H1 (cell line): ENCODE measurements around the gene SLC34A1. TPM values are rescaled to one million over a fixed set of nuclear protein-coding genes. Genes with fewer than 3 reads are reported as not detected.

Source experiments
- CTCF ChIA-PET: fragments of 300-600 bp; sonication (Branson Sonifier 250); formaldehyde crosslinking; loops from one replicate; lab custom pipeline; 2021; ENCODE audit not compliant: partially characterized antibody; lab: Charles Lee
- POLR2A ChIA-PET: fragments of 300-600 bp; sonication (Branson Sonifier 250); formaldehyde crosslinking; loops from one replicate; lab custom pipeline; 2021; ENCODE audit warnings: inconsistent platforms; ENCODE audit not compliant: partially characterized antibody; lab: Charles Lee
- DNase-seq, 2 experiments: peaks; one replicate each; pipeline versions ENCODE4 v3.0.0 to v3.0.0-alpha.2; 2010 to 2022; ENCODE audit warnings: low spot score in 2 of 2, low read depth in 1 of 2, mixed read lengths in 1 of 2
- FAIRE-seq: peaks from 2 replicates; lab custom pipeline; 2011; peaks lifted over from hg19 to GRCh38; lab: Jason Lieb, UNC
- H2AFZ ChIP-seq: 2 replicates; pipeline ENCODE4 v1.8.1; 2012; ENCODE audit warnings: low read length, inconsistent platforms
- H2AK5ac ChIP-seq: 2 replicates; pipeline ENCODE4 v1.6.1; 2013; ENCODE audit warnings: low read depth, low read length
- H2BK120ac ChIP-seq: replicated peaks from 2 replicates; pipeline ENCODE3; 2013; ENCODE audit warnings: low read depth, low read length, inconsistent platforms
- H2BK12ac ChIP-seq: 2 replicates; pipeline ENCODE4 v1.6.1; 2013; ENCODE audit warnings: low read depth, low read length
- H2BK15ac ChIP-seq: 2 replicates; pipeline ENCODE4 v1.6.1; 2013; ENCODE audit warnings: low read length
- H2BK20ac ChIP-seq: 2 replicates; pipeline ENCODE4 v1.6.1; 2013; ENCODE audit warnings: low read length
- H2BK5ac ChIP-seq: 2 replicates; pipeline ENCODE4 v1.6.1; 2013; ENCODE audit warnings: low read depth, low read length
- H3K14ac ChIP-seq: 2 replicates; pipeline ENCODE4 v1.6.1; 2013; ENCODE audit warnings: inconsistent platforms; ENCODE audit not compliant: insufficient read length
- H3K18ac ChIP-seq: 2 replicates; pipeline ENCODE4 v1.6.1; 2013; ENCODE audit warnings: low read length; ENCODE audit errors: extremely low read depth
- H3K23ac ChIP-seq: 2 replicates; pipeline ENCODE4 v1.6.1; 2013; ENCODE audit warnings: inconsistent platforms; ENCODE audit not compliant: insufficient read length
- H3K23me2 ChIP-seq: 2 replicates; pipeline ENCODE4 v1.6.1; 2013; ENCODE audit warnings: low read depth, low read length
- H3K27ac ChIP-seq: 2 replicates; pipeline ENCODE4 v1.6.1; 2011; ENCODE audit warnings: low read depth, low read length, inconsistent platforms
- H3K27me3 ChIP-seq, 4 experiments: replicated peaks in 1 of 4; 1 replicate in 1 of 4; 2 replicates in 3 of 4; pipeline versions ENCODE4 v1.6.1 to v1.8.1; 2011 to 2013; ENCODE audit warnings: low read length in 3 of 4, mild to moderate bottlenecking in 3 of 4, inconsistent platforms in 2 of 4, mixed read lengths in 2 of 4, moderate library complexity in 1 of 4; ENCODE audit not compliant: control insufficient read depth in 3 of 4, insufficient read depth in 3 of 4; ENCODE audit errors: extremely low read depth in 1 of 4
- H3K36me3 ChIP-seq, 4 experiments: 2 replicates each; pipeline versions ENCODE4 v1.6.1 to v1.8.1; 2011 to 2013; ENCODE audit warnings: mild to moderate bottlenecking in 4 of 4, low read length in 3 of 4, moderate library complexity in 2 of 4, control low read depth in 1 of 4, inconsistent platforms in 1 of 4; ENCODE audit not compliant: insufficient read depth in 4 of 4, control insufficient read depth in 2 of 4
- H3K4ac ChIP-seq: replicated peaks from 2 replicates; pipeline ENCODE3; 2013; ENCODE audit warnings: low read length, low read depth, mixed read lengths, inconsistent platforms; ENCODE audit not compliant: insufficient read length
- H3K4me1 ChIP-seq, 4 experiments: replicated peaks in 1 of 4; 1 replicate in 1 of 4; 2 replicates in 3 of 4; pipeline versions ENCODE4 v1.6.1 to v1.8.1; 2011 to 2013; ENCODE audit warnings: low read length in 3 of 4, inconsistent platforms in 2 of 4, mixed read lengths in 1 of 4; ENCODE audit not compliant: insufficient read depth in 4 of 4, control insufficient read depth in 3 of 4
- H3K4me2 ChIP-seq, 2 experiments: 2 replicates each; pipeline versions ENCODE4 v1.6.1 to v1.8.1; 2011 to 2013; ENCODE audit warnings: low read depth in 2 of 2, low read length in 2 of 2, control low read depth in 1 of 2, inconsistent platforms in 1 of 2, mild to moderate bottlenecking in 1 of 2; ENCODE audit not compliant: insufficient read depth in 1 of 2
- H3K4me3 ChIP-seq, 4 experiments: fragments of 200-600, 300-600 bp in 1 of 4; sonication (generic), shearing (Covaris generic), sonication (Bioruptor Twin) in 1 of 4; 2 replicates each; pipeline versions ENCODE4 v1.5.1 to v1.8.1; 2011 to 2016; ENCODE audit warnings: low read length in 4 of 4, low read depth in 3 of 4, control low read depth in 2 of 4, inconsistent platforms in 2 of 4, mild to moderate bottlenecking in 2 of 4, mixed read lengths in 1 of 4, moderate library complexity in 1 of 4; ENCODE audit not compliant: insufficient read depth in 2 of 4; ENCODE audit errors: extremely low read depth in 1 of 4
- H3K56ac ChIP-seq: replicated peaks from 2 replicates; pipeline ENCODE3; 2013; ENCODE audit warnings: low read depth, mild to moderate bottlenecking, mixed read lengths, low read length, inconsistent platforms; ENCODE audit not compliant: insufficient read length
- H3K79me1 ChIP-seq: 2 replicates; pipeline ENCODE4 v1.6.1; 2013; ENCODE audit warnings: low read depth, low read length, control low read depth
- H3K79me2 ChIP-seq, 2 experiments: 2 replicates each; pipeline versions ENCODE4 v1.6.1 to v1.8.1; 2012 to 2013; ENCODE audit warnings: low read length in 2 of 2, mild to moderate bottlenecking in 2 of 2, inconsistent platforms in 1 of 2; ENCODE audit not compliant: insufficient read depth in 2 of 2, control insufficient read depth in 1 of 2
- H3K9ac ChIP-seq, 4 experiments: replicated peaks in 1 of 4; 1 replicate in 1 of 4; 2 replicates in 3 of 4; pipeline versions ENCODE4 v1.6.1 to v1.8.1; 2011 to 2013; ENCODE audit warnings: low read depth in 3 of 4, low read length in 3 of 4, control low read depth in 2 of 4, mild to moderate bottlenecking in 2 of 4, moderate library complexity in 2 of 4, inconsistent platforms in 1 of 4; ENCODE audit errors: extremely low read depth in 1 of 4
- H3K9me3 ChIP-seq, 2 experiments: 2 replicates each; pipeline versions ENCODE4 v1.6.1 to v1.8.1; 2012 to 2013; ENCODE audit warnings: mild to moderate bottlenecking in 2 of 2, moderate library complexity in 2 of 2, control low read depth in 1 of 2, inconsistent platforms in 1 of 2, low read depth in 1 of 2, low read length in 1 of 2, mixed read lengths in 1 of 2; ENCODE audit not compliant: insufficient read depth in 2 of 2
- H4K20me1 ChIP-seq, 2 experiments: replicated peaks in 1 of 2; 2 replicates each; pipeline versions ENCODE3 to v1.8.1; 2011 to 2013; ENCODE audit warnings: inconsistent platforms in 2 of 2, low read length in 2 of 2, mild to moderate bottlenecking in 1 of 2; ENCODE audit not compliant: insufficient read depth in 2 of 2, control insufficient read depth in 1 of 2
- H4K5ac ChIP-seq: 2 replicates; pipeline ENCODE4 v1.6.1; 2013; ENCODE audit warnings: low read length, low read depth, mixed read lengths, inconsistent platforms; ENCODE audit not compliant: insufficient read length
- H4K8ac ChIP-seq: 2 replicates; pipeline ENCODE4 v1.8.0; 2013; ENCODE audit warnings: mild to moderate bottlenecking, moderate library complexity, low read length, inconsistent platforms; ENCODE audit not compliant: insufficient read depth; ENCODE audit errors: extremely low read depth
- H4K91ac ChIP-seq: replicated peaks from 2 replicates; pipeline ENCODE3; 2013; ENCODE audit warnings: low read length, mixed read lengths, inconsistent platforms; ENCODE audit not compliant: insufficient read length
- GTF2F1 ChIP-seq: IDR thresholded peaks from 2 replicates; pipeline ENCODE4 v1.6.1; 2012; ENCODE audit warnings: low read depth, low read length, improper control_type of control experiment, borderline replicate concordance
- RAD21 ChIP-seq, 2 experiments: IDR thresholded peaks in 1 of 2; conservative IDR thresholded peaks in 1 of 2; 2 replicates each; pipeline ENCODE4 v1.6.1; 2011; ENCODE audit warnings: low read depth in 2 of 2, low read length in 2 of 2, improper control_type of control experiment in 1 of 2, inconsistent platforms in 1 of 2, mild to moderate bottlenecking in 1 of 2, moderate library complexity in 1 of 2
- RFX5 ChIP-seq: IDR thresholded peaks from 2 replicates; pipeline ENCODE4 v1.6.1; 2011; ENCODE audit warnings: low read depth, low read length, improper control_type of control experiment, borderline replicate concordance
- WGBS, 2 experiments: shearing (Covaris generic) in 1 of 2; methylation state at CpG; one replicate each; pipeline versions ENCODE4 v1.1.6 to v1.1.7; 2013 to 2015; ENCODE audit warnings: low lambda C conversion rate in 2 of 2, mixed read lengths in 2 of 2, inconsistent platforms in 1 of 2, low coverage in 1 of 2, missing lambda C conversion rate in 1 of 2; ENCODE audit not compliant: insufficient replicate concordance in 2 of 2, insufficient coverage in 1 of 2, insufficient read length in 1 of 2; ENCODE audit errors: extremely low coverage in 1 of 2, missing lambda C conversion rate in 1 of 2; 5-methylcytosine and 5-hydroxymethylcytosine counted together
- polyA plus RNA-seq, 7 experiments: library from polyadenylated mRNA; depleted of rRNA in 3 of 7; stranded (reverse) in 5 of 7; unstranded in 2 of 7; fragments of >200 nt in 5 of 7; fragments of 200-250 nt in 2 of 7; gene quantifications; 1 replicate in 5 of 7; 2 replicates in 1 of 7; 4 replicates in 1 of 7; pipeline versions ENCODE4 v1.2.1 to v1.2.3, GENCODE V29; 2011 to 2013; ENCODE audit warnings: missing spikeins in 2 of 7, mixed read lengths in 2 of 7
- total RNA-seq: library from RNA; stranded (reverse); fragmentation: NEBNext Ultra II Directional; extraction: Animal tissue kit (Norgen Biotek cat#: 25700); gene quantifications from 2 replicates; pipeline ENCODE4 v1.2.1, GENCODE V29; 2021
- TF ChIP-seq, protein P1 (sequence below): IDR thresholded peaks from 2 replicates; pipeline ENCODE4 v1.6.1; 2012; ENCODE audit warnings: inconsistent platforms
- TF ChIP-seq, protein P2 (sequence below): IDR thresholded peaks from 2 replicates; pipeline ENCODE4 v1.6.1; 2012; ENCODE audit warnings: inconsistent platforms
- TF ChIP-seq, protein P3 (sequence below), 3 experiments: IDR thresholded peaks; 1 replicate in 2 of 3; 2 replicates in 1 of 3; pipeline versions ENCODE4 v1.5.1 to v1.6.1; 2011; ENCODE audit warnings: low read length in 3 of 3, mild to moderate bottlenecking in 3 of 3, inconsistent platforms in 2 of 3, low read depth in 1 of 3, moderate library complexity in 1 of 3; ENCODE audit not compliant: insufficient read depth in 1 of 3; ENCODE audit errors: control extremely low read depth in 1 of 3

SLC34A1 gene
- total and polyA plus RNA-seq, 2 of the 8 experiments (the other 6 are each of a cell fraction or from before 2014, with no cell fraction given), result not detected

DNA sequence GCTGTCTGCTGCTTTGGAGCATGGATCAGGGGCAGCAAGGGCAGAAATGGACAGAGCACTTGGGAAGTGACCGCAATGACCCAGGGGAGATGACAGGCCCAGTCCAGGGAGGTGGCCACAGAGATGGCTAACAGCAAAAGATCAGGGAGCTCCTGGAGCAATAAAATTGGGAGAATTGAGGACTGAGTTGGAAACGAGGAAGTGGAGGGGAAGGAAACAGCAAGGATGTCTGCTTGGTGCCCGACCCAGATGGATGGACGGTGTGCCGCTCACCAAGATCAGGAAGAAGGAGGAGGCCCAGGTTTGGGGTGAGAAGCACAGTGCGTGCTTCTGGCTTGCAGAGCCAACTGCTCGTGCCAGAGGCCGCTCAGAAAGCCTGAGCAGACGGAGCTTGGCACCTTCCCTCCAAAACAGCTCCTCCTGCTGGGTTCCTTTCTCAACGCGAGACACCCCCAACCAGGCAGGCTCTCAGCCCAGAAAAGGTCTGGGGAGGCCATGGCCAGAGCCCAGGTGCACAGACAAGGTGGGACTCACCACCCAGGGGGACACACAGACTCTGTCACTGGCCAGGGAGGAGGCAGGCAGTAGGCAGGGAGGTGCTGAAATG is 1.7 kb upstream of the SLC34A1 start:
- no peak overlapping the region for H3K27ac ChIP-seq
- no peak overlapping the region for H2BK20ac ChIP-seq
- TF ChIP-seq, protein P1, sequence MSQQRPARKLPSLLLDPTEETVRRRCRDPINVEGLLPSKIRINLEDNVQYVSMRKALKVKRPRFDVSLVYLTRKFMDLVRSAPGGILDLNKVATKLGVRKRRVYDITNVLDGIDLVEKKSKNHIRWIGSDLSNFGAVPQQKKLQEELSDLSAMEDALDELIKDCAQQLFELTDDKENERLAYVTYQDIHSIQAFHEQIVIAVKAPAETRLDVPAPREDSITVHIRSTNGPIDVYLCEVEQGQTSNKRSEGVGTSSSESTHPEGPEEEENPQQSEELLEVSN, result peak; percentile 92
- TF ChIP-seq RFX5 (no peak), RAD21 (IDR thresholded peaks at IDR 0.05 in 1 of 2, conservative IDR thresholded peaks at IDR 0.05 in 1 of 2; ENCODE audit: low read depth in 2 of 2, low read length in 2 of 2) (peak; percentile 22 to 41; a peak in 2 of 4 replicates), GTF2F1 (no peak)
- TF ChIP-seq, protein P2, sequence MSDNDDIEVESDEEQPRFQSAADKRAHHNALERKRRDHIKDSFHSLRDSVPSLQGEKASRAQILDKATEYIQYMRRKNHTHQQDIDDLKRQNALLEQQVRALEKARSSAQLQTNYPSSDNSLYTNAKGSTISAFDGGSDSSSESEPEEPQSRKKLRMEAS, result peak; percentile 83
- TF ChIP-seq, protein P3, sequence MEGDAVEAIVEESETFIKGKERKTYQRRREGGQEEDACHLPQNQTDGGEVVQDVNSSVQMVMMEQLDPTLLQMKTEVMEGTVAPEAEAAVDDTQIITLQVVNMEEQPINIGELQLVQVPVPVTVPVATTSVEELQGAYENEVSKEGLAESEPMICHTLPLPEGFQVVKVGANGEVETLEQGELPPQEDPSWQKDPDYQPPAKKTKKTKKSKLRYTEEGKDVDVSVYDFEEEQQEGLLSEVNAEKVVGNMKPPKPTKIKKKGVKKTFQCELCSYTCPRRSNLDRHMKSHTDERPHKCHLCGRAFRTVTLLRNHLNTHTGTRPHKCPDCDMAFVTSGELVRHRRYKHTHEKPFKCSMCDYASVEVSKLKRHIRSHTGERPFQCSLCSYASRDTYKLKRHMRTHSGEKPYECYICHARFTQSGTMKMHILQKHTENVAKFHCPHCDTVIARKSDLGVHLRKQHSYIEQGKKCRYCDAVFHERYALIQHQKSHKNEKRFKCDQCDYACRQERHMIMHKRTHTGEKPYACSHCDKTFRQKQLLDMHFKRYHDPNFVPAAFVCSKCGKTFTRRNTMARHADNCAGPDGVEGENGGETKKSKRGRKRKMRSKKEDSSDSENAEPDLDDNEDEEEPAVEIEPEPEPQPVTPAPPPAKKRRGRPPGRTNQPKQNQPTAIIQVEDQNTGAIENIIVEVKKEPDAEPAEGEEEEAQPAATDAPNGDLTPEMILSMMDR (IDR thresholded peaks at IDR 0.05; ENCODE audit: control extremely low read depth in 1 of 3, insufficient read depth in 1 of 3, low read depth in 1 of 3, low read length in 3 of 3), result peak in 2 of 3 experiments; percentile 37 to 59; a peak in 3 of 4 replicates
- no peak overlapping the region for H3K14ac ChIP-seq
- H2BK5ac ChIP-seq, result no peak overlapping the region
- H3K56ac ChIP-seq, result no peak overlapping the region
- no peak overlapping the region for H2AFZ ChIP-seq
- ChIA-PET POLR2A (interaction anchor here (0.9 to 6.0 kb wide), 13 partner anchors 8 to 81 kb away, joined by 3 to 49 read pairs (median 4); partner anchors contain the start of genes GRK6, LMAN2 and PRR7), CTCF (interaction anchor here (0.7 to 18.7 kb wide), 14 partner anchors 9 to 98 kb away, joined by 3 to 430 read pairs (median 6); partner anchors contain the start of gene PRR7)
- H3K23me2 ChIP-seq, result no peaks in the 10 kb centered on the region
- H3K27me3 ChIP-seq, result peaks cover 0 to 2% (median under 1%) of the 10 kb centered on the region in 4 experiments; a peak in 3 of 7 replicates
- peak overlapping the region; percentile 6 for H3K4ac ChIP-seq
- peak overlapping the region; percentile 71; the same call in 1 of the 2 replicates for H4K8ac ChIP-seq
- no peak overlapping the region for H4K5ac ChIP-seq
- no peak overlapping the region for H4K91ac ChIP-seq
- H3K79me2 ChIP-seq, result no peaks in the 10 kb centered on the region
- H4K20me1 ChIP-seq, result no peaks in the 10 kb centered on the region
- H3K4me3 ChIP-seq, result no peak overlapping the region
- H2AK5ac ChIP-seq, result no peak overlapping the region
- H2BK120ac ChIP-seq, result no peak overlapping the region
- H3K4me2 ChIP-seq, result no peak overlapping the region
- peaks cover 0 to 12% (median 2%) of the 10 kb centered on the region in 4 experiments; a peak in 4 of 7 replicates for H3K4me1 ChIP-seq
- no peak overlapping the region for H3K23ac ChIP-seq
- FAIRE-seq (no peak), DNase-seq (peak in 1 of 2 experiments; percentile 64)
- peak overlapping the region; percentile 32; the same call in 1 of the 2 replicates for H3K18ac ChIP-seq
- no peaks in the 10 kb centered on the region for H3K9me3 ChIP-seq
- no peaks in the 10 kb centered on the region for H3K36me3 ChIP-seq
- no peak overlapping the region; the same call in 1 of the 2 replicates for H2BK12ac ChIP-seq
- H3K79me1 ChIP-seq, result no peaks in the 10 kb centered on the region
- WGBS, 2 experiments, result 68% methylated on average over 11 of the region's 11 CpGs; no CpG with 5 or more reads in 1 of the 2 experiments
- peak overlapping the region; percentile 12; the same call in 1 of the 2 replicates for H2BK15ac ChIP-seq
- H3K9ac ChIP-seq, result peak overlapping the region in 1 of 4 experiments; percentile 20; a peak in 1 of 7 replicates
